Smooth muscle cell of the brain vasculature (primary cell): ENCODE data around the gene OTULIN.

Source experiments
- DNase-seq: peaks from one replicate; pipeline ENCODE4 v3.0.0-alpha.2; 2012; ENCODE audit warnings: low read depth, low spot score

Gene OTULIN

DNA sequence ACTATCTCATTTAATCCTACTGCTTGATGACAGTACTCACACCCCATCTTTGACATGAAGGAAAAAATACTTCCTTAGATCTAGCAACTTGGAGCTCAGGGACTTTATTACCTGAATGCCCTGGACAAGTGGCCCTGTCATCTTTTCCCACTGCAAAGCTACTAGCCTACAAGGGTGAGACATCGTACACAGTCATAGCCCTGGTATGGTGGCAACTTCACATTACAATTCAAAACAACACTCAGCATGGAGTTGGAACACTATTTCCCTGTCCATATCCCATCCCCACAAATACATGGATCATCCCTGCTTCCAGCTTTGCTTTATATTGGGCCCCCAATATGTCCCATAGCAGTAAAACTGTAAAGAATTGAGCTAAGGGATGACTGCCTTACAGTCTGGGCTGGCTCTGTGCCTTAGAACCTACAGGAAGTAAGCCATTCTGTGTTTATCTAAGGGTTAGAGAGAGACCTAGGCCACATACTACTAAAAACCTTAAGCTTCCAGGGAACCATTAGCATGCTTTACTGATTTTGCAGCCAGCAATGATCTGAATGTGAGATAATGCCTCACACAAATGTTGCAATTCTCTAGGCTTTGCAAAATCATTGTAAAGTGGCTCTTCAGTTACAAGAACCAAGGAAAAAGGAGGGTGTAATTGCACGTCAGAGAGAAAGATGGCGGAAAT lies 55.9 kb downstream of the OTULIN start:
- no peak for DNase-seq

DNA sequence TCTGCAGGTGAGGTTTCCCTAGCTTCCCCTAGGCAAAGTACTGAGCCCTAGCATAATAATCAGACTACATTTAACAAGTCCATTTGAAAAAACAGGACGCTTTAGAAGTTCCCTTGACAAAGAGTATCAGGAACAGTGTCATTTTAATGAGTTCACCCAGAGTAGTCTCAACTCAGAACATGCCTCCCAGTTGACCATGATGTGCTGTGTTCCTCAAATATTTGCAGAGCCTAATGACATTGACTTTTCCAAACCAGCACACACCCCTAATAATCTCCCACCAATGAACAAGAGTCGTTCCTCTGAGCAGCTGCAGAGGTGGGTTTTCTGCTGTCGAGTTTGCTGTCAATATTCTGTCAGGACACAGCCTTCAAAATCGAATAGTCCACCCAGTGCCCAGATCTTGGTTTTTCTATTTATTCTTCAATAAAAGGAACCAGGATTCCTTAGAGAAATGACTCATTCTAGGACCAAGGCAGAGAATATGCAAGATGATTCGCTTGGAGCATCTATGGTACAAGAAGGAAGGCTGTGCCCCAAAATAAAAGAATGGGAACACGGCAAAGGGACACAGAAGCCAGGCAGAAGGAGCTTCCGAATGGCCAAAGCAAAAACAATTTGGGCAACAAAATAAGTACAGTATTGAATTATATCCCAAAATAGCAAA lies 57.6 kb downstream of the OTULIN start:
- no peak for DNase-seq

DNA sequence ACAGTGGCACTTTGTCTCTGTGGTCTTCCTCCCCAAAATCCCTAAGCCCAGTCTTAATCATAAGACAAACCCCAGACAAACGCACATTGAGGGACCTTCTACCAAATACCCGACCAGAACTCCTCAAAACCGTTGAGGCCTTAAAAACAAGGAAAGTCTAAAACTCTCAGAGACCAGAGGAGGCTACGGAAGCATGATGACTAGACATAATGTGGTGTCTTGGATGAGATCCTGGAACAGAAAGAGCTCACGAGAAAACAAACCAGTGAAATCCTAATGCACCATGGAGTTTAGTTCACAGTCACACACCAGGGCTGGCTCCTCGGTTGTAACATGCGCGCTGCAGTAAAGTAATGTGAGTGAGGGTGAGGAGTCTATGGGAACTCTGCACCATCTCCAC lies 58.4 kb downstream of the OTULIN start:
- DNase-seq, result no peak

DNA sequence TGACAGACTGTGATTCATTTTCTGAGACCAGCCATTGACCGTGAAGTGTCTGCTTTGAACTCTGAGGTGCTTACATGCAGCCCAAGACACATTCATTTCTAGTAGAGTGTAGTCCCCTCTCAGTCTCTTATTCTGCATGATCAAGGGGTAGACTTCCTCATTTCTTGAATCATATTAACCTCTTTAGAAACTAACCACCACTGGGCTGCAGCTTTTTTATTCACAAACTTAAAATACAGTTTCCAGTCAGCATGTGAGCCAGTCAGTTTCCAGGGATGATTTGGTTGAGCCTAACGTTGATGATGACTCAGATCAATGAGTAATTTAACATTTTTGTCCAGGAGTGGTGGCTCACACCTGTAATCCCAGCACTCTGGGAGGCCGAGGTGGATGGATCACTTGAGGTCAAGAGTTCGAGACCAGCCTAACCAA lies 59.2 kb downstream of the OTULIN start:
- DNase-seq, result no peak

DNA sequence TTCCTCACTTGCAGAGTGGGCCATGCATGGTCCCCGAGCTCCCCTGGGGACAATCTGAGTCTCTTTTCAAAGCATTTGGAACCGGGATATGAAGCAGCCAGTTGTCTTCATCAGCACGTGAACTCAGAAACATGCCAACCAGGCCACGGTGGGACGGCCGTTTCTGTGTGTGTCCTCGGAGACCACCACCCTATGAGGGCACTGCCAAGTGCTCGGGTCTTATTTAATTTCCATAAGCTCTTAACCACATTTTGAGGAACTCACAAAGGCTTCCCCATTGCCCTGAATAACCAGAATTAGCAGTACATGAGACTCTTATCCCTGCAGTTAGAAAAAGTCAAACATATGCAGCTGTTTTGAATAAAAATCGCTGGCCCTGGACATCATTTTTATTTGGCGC lies 60.1 kb downstream of the OTULIN start:
- DNase-seq, result no peak

DNA sequence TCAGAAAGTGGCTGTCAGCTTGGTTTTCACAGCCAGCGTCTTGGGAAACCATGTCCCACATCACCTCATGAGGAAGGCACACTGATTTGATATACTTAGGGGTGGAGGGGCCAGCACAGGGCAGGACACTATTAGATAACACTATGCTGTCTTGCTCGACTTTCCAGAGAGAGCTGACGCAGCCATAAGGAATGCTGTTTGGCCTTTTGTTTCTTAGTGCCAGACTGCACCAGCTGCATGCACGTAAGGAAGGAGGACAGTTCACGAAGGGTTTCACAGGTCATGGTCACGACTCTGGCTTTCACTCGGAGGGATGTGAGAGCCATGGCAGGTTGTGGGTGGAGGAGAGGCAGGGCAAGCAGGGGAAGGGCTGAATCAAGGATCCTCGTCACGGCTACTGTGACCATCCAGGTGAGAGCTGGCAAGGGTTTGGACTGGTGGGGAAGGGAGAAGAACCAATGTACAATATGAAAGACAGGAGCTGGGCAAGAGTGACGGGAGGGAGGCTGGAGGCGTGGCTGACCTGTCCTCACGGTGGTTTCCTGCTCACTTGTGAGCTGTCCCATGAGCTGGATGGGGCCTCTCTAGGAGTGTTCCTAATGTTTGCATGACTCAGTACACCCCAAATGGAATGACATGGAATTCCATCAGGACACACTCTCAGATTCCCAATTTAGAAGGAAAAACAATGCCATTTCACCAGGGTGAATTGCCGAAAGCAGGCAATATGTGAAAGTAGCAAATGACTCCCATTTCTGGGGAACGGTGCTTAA lies 61.7 kb downstream of the OTULIN start:
- no peak for DNase-seq

DNA sequence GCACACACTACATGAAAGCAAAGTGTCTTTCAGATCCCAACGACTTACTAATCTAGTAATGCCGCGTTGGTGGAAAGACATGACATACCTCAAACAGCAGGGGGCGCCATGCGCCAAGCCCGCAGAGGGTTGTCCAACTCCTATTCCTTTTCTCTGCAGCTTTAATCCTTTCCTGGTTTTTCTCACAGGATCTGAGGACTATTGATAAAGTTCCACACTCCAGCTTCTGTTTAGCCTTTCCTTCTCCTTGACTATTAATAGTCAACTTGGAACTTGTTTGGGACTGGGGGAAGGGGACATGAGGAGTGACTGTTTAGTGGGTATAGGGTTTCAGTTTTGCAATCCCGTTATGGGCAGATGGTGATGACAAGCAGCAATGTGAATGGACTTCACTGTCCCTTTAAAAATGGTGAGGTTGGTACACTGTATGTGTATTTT lies 62.9 kb downstream of the OTULIN start:
- DNase-seq, result peak; percentile 78

DNA sequence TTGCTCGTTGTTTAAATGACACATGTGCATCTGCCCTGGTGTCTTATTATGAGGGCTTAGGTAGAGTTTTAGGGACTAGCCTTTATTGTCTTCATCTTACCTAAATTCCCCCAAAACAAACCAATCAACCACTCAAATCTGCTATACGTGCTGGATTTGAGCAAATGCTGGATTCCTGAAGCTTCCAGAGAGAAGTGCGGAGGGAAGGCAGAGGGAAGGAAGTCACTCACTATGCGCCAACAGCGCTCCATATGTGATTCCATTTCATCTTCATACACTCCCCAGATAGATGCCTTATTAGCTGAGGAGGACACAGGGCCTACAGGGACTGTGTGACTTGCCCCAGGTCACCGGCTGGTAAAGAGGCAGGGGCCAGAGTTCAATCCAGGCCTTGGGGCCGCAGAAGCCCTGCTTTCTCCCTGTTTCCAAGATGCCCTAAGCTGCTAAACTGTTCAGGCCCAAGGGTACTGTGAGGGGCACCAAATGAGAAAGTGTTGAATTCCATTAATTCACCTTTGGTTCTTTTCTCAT lies 63.5 kb downstream of the OTULIN start:
- DNase-seq, result no peak

DNA sequence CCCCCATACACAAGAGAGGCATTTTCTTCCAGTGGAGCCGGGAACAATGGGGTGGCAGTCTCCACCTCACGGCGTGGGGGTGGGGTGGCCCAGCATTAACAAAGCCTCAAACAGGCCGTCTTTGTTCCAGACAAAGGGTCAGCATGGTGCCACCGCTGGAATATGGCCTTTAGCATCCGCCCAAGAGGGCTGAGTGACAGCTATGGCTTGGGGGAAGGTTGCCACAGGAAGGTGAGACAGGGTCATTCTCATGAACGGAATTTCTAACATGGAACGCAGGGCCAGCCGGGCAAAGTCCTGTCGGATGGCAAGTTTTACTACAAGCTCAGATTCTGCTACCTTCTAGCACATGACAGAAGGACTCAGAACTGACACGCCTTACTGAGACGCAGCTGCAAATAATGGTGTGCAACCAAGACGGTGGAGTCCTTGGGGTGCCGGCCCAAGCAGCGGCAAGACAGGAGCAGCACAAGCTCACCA lies 64.0 kb downstream of the OTULIN start:
- DNase-seq, result no peak

DNA sequence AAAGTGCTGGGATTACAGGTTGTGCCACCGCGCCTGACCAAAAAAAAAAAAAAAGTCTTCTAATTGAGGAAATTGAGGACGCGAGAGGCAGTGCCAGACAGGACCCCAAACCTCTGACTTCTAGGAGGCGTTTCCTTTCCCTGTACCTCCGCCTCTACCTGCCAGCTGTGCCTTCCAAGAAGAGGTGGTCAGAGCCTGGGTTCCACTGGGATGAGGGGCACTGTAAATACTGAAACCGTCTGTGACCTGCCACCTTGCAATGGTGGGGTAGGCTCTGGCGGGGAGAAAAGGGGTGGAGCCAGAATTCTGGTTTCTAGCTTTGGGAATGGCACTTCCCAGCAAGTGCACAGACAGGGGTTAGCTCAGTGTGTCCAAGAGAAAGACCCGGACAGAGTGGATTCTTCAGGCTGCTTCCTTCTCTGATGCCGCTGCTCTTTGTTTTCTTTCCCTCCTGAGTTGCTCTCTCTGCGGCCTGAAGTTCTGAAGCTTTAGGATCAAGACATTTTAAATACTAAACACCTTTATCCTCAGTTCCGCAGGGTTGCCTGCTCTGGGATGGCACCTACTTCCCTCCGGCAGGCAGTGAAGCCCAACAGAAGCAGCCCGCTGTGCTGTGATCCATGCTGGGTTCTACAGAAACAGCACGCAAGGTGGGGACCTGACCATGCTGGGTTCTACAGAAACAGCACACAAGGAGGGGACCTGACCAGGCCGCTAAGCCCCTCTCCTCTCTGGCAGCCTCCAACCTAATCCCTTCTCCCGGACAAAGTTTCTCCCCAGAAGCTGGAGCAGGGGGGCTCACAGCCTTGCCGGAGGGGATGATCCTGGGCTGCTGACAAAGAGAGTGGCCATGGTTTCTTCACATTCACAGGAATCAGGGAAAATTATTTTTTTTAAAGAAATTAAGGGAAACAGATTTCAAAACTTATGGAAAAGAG lies 65.2 kb downstream of the OTULIN start:
- DNase-seq, result no peak

DNA sequence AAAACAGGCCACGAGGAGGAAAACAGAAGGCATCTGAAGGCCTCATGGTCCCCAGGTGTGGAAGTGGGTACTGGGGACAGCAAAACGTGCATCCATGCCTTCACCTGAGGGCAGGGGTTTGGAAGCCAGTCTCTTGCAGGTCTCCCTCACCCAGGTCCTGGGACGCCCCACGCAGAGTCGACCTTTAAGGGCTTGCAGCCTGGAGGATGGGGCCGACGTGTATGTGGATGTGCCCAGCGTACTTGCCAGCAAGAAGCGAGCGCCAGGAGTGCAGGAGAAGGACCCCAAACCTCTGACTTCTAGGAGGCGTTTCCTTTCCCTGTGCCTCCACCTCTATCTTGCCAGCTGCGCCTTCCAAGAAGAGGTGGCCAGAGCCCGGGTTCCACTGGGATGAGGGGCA lies 65.9 kb downstream of the OTULIN start:
- no peak for DNase-seq

DNA sequence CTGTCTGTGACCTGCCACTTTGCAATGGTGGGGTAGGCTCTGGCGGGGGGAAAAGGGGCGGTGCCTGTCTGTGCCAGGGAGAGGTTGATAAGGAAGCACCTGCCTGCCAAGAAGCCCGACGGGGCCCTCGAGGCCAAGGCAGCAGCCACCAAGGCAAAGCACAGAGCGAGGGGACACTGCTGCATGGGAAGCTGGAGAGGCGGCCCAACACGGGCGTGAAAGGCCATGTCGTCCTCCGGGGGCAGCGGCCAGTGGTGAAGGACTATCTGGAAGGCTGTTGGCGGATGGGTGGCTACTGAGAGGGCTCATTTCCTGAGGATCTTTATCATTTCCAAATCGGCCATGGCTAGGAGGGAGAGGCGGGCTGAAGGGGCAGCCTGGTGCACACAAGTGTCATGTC lies 66.4 kb downstream of the OTULIN start:
- no peak for DNase-seq

DNA sequence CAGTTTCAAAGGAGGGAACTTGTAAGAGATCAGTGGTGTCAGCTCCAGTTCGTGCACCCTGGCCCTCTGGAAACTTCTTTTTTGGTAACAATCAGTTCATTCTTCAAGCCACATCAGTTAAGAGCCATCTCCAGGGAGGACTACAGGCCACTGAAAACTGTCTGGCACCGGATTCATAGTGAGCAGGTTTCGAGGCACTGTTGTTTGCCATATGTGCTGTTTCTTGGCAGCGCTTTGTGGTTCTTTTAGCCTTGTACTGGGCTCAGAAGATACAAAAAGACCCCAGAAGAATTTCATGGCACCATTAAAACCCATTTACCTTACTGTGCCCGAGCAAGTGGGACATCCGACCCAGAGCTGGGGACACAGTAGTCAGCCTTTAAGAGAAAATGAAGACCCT lies 68.5 kb downstream of the OTULIN start:
- no peak for DNase-seq

DNA sequence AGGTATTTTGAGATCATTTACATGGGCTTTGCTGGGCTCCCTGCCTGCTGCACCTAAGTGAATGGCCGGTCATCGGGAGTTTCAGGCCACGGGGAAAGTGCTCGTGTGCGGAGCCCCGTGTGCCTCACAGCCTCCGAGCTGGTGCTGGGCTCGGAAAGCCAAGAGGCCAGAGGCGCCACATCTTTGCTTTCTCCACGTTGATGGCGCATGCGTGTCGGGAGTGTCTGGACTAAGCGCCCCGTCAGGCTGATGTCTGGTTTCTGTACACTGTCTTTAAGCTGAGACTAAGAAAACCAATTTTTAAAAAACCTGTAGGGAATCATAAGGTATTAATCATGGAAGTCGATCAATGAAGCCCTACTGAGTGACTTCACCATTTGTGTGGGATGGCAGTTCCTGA lies 69.1 kb downstream of the OTULIN start:
- DNase-seq, result no peak

DNA sequence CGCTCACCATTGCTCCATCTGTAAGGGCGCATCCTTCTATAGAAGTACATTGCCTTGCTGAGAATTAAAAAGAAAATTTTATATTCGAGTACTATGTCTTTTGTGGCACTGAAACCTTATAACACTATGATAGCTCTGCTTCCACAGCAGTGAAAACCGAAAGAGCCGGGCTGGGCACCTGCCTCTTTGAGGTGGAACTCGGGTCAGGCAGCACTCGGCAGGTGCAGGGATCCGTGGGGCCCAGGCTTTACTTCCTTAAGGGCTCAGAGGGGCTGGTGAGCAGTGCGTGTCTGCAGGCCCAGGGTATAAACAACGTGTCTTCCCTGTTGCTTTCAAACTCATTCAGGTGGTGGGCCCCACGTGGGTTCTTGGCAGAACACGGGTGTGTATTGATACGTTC lies 69.9 kb downstream of the OTULIN start:
- DNase-seq, result no peak

DNA sequence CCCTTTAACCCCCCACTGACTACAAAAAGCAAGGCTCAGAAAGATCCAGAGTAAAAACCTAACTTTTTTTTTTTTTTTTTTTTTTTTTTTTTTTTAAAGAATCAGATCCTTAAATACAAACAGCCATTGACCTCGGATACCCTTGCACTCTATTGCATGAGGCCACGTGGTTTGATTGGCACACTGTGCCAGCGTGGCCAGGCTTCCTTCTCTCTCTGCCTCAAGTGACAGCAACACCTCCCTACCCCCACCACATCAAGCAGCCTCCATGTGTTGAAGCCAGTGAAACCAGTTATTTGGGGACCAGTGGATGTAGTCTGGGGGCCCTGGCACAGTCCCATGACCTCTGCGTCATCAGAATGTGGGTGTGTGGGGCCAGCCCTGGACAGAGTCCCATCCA lies 71.4 kb downstream of the OTULIN start:
- no peak for DNase-seq

DNA sequence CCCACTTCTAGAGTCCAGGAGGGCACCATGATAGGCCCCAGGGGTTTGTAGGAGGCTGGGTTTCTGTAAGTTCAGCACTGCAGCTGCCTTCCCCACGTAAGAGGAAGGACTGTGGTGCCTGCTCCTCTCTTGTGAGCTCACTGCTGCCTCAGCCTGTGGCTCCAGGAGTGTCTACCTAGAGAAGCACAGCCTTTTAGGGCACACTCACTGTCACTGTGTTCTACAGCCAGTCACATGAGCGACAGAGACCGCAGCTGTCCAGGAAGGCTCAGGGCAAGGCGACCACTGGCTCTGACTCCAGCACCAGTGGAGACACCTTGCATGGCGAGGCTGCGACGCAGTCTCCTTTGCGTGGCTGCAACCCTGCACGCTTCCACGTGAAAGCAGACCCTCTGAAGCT lies 72.8 kb downstream of the OTULIN start:
- DNase-seq, result no peak

DNA sequence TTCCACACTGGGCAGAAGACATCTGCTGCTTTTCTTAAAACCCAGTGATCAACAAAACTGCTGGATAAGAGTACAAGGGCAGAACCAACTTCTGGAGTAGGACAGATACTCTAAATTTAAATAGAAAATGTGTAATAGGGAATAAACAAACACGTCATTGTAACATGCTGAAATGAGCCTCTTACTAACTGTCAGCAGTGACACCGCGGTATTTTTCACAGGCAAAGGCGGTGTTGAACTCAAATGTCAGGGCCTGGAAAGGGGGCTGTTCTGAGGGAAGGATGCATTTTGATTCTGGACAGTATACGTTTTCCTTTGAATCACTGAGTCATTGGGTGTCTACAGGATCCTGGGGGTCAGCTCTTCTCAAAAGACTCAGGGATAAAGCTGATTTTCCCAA lies 73.5 kb downstream of the OTULIN start:
- DNase-seq, result no peak

DNA sequence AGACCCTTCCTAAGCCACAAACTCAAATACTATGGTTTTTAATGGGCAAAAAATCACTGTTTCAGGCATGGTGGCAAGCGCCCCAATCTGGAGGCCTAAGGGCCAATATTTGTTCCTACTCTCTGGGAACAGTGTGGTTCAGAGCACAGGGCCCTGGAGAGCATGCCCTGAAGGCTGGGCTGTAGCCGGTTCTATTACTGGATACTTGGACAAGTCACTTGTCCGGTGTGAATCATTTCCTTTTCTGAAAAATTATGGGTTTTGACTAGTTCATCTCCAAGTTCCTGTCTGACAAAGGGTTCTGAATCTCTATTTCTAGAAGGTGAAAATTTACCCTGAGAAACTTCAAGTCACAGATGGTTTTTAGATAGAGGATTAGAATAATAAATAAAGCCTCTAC lies 75.0 kb downstream of the OTULIN start:
- no peak for DNase-seq

DNA sequence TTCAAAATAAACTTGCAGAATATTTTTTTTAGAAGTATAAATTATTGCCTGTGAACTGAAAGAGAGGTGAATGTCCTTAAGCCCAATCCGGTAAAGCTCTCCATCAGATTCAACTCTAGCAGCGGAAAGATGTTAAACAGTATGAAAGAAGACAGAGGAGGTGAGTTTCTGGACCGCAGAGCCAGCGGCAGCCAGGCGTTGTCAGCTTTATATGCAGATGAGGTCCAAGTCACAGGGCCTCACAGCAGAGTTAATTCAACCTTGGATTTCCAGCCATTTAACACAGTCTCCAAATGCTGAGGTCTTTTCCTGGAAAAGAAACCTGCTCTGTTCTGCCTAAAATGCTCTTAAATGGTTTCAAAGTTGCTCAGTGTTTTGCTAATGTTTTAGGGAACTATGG lies 75.5 kb downstream of the OTULIN start:
- no peak for DNase-seq

DNA sequence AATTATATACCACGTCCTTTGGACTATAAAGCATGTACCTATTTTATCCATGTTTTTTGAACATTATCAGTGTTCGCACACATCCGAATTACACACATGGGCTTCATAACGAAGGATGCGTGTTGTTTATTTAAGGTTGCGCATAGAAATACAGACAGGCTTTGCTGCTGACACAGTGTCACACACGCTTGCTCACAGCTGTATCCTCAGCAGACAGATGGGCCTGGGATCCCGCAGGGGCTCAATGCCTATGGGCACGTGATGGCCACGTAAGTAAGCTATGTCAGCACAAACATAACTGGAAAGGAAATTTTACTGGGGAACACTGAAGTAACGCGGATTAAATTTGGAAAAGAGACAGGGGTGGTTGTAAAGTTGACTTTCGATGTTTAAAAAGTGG lies 76.6 kb downstream of the OTULIN start:
- DNase-seq, result no peak
